ENCODE measurements around the gene SUMO2.
A peak's percentile ranks its signal among the peaks of the same experiment; 100 is the strongest.
"Not testable (repeated sequence)": the region's sequence is repeated elsewhere in the genome, so short reads cannot be mapped to it uniquely, and the experiment has no call there.

Gene SUMO2

GRCh38 chr17:75146592-75146991 lies 36.2 kb downstream of the SUMO2 start:
- Histone ChIP-seq H3K36me3 (replicated peaks) (peaks cover 75% of the 10 kb centered on the region), H3K4me1 (peaks cover 8% of the 10 kb centered on the region)

GRCh38 chr17:75144816-75145512 lies 37.8 kb downstream of the SUMO2 start:
- H3K27me3 ChIP-seq (ENCODE audit: low read depth): no peaks in the 10 kb centered on the region
- in situ Hi-C loops (cut with MboI; ENCODE audit: low sequenced_read_pairs): no loop called here
- no peak for DNase-seq (ENCODE audit: low spot score in 2 of 2)
- H3K4me1 ChIP-seq: no peaks in the 10 kb centered on the region
- H3K36me3 ChIP-seq (replicated peaks): peaks cover 91% of the 10 kb centered on the region
- H3K9me3 ChIP-seq: no peaks in the 10 kb centered on the region
- H3K4me3 ChIP-seq: no peak overlapping the region

More at GRCh38 chr17:75146592-75146991, 36.2 kb downstream of the SUMO2 start:
- H3K4me3 ChIP-seq: no peak overlapping the region
- H3K9me3 ChIP-seq: no peaks in the 10 kb centered on the region
- in situ Hi-C loops (cut with MboI; ENCODE audit: low sequenced_read_pairs): no loop called here
- DNase-seq (ENCODE audit: low spot score in 2 of 2): no peak
- no peaks in the 10 kb centered on the region for H3K27me3 ChIP-seq (ENCODE audit: low read depth)

GRCh38 chr17:75142236-75142971 lies 40.4 kb downstream of the SUMO2 start:
- no peaks in the 10 kb centered on the region for H3K4me1 ChIP-seq
- no peaks in the 10 kb centered on the region for H3K9me3 ChIP-seq
- peaks cover 91% of the 10 kb centered on the region for H3K36me3 ChIP-seq (replicated peaks)
- no peaks in the 10 kb centered on the region for H3K27me3 ChIP-seq (ENCODE audit: low read depth)
- in situ Hi-C loops (cut with MboI; ENCODE audit: low sequenced_read_pairs): no loop called here
- H3K4me3 ChIP-seq: no peak overlapping the region
- DNase-seq (ENCODE audit: low spot score in 2 of 2): no peak

GRCh38 chr17:75138519-75138918 lies 44.2 kb downstream of the SUMO2 start:
- H3K4me1 ChIP-seq: no peaks in the 10 kb centered on the region
- no peak for DNase-seq (ENCODE audit: low spot score in 2 of 2)
- in situ Hi-C loops (cut with MboI; ENCODE audit: low sequenced_read_pairs): no loop called here
- no peaks in the 10 kb centered on the region for H3K27me3 ChIP-seq (ENCODE audit: low read depth)
- H3K9me3 ChIP-seq: no peaks in the 10 kb centered on the region
- H3K36me3 ChIP-seq (replicated peaks): peaks cover 80% of the 10 kb centered on the region
- no peak overlapping the region for H3K4me3 ChIP-seq

GRCh38 chr17:75137762-75138161 lies 45.0 kb downstream of the SUMO2 start:
- H3K4me1 ChIP-seq; H3K9me3 ChIP-seq; DNase-seq (ENCODE audit: low spot score in 2 of 2); H3K4me3 ChIP-seq; H3K27me3 ChIP-seq (ENCODE audit: low read depth); in situ Hi-C loops (cut with MboI; ENCODE audit: low sequenced_read_pairs): not testable (repeated sequence)
- peaks cover 73% of the 10 kb centered on the region for H3K36me3 ChIP-seq (replicated peaks)

- peaks cover 7% of the 10 kb centered on the region for H3K4me1 ChIP-seq
- H3K9me3 ChIP-seq: no peaks in the 10 kb centered on the region
- DNase-seq (ENCODE audit: low spot score in 2 of 2): no peak
- in situ Hi-C loops (cut with MboI; ENCODE audit: low sequenced_read_pairs): no loop called here
- peaks cover 58% of the 10 kb centered on the region for H3K36me3 ChIP-seq (replicated peaks)
- H3K27me3 ChIP-seq (ENCODE audit: low read depth): no peaks in the 10 kb centered on the region
- H3K4me3 ChIP-seq: no peak overlapping the region
Observed at GRCh38 chr17:75135946-75136345, 46.8 kb downstream of the SUMO2 start.

- in situ Hi-C loops (cut with MboI; ENCODE audit: low sequenced_read_pairs): no loop called here
- no peaks in the 10 kb centered on the region for H3K9me3 ChIP-seq
- no peaks in the 10 kb centered on the region for H3K27me3 ChIP-seq (ENCODE audit: low read depth)
- peaks cover 8% of the 10 kb centered on the region for H3K4me1 ChIP-seq
- no peak overlapping the region for H3K4me3 ChIP-seq
- DNase-seq (ENCODE audit: low spot score in 2 of 2): no peak
- H3K36me3 ChIP-seq (replicated peaks): peaks cover 54% of the 10 kb centered on the region
Observed at GRCh38 chr17:75135452-75135851, 47.3 kb downstream of the SUMO2 start.

- H3K27me3 ChIP-seq (ENCODE audit: low read depth); DNase-seq (ENCODE audit: low spot score in 2 of 2); H3K4me3 ChIP-seq; in situ Hi-C loops (cut with MboI; ENCODE audit: low sequenced_read_pairs); H3K9me3 ChIP-seq: not testable (repeated sequence)
- Histone ChIP-seq H3K36me3 (replicated peaks) (peaks cover 54% of the 10 kb centered on the region), H3K4me1 (peaks cover 14% of the 10 kb centered on the region)
Observed at GRCh38 chr17:75133607-75134347, 49.0 kb downstream of the SUMO2 start.

- Histone ChIP-seq H3K27me3 (ENCODE audit: low read depth) (no peaks in the 10 kb centered on the region), H3K4me3 (no peak overlapping the region), H3K4me1 (peaks cover 14% of the 10 kb centered on the region), H3K36me3 (replicated peaks) (peaks cover 48% of the 10 kb centered on the region), H3K9me3 (no peaks in the 10 kb centered on the region)
- DNase-seq (ENCODE audit: low spot score in 2 of 2): no peak
- in situ Hi-C loops (cut with MboI; ENCODE audit: low sequenced_read_pairs): no loop called here
Observed at GRCh38 chr17:75133001-75133400, 49.8 kb downstream of the SUMO2 start.

GRCh38 chr17:75132018-75133000 lies 50.5 kb downstream of the SUMO2 start:
- not testable (repeated sequence) for H3K27me3 ChIP-seq (ENCODE audit: low read depth)

GRCh38 chr17:75131278-75132017 lies 51.3 kb downstream of the SUMO2 start, which contains the start of gene NT5C:
Gene NT5C, minus strand, starts transcription at chr17:75131742. Its CDS starts 35 bp downstream, at chr17:75131707.
- Histone ChIP-seq H3K4me3 (peak within 1 kb of the TSS; percentile 87), H3K4me1 (peaks cover 14% of the 10 kb centered on the region), H3K36me3 (replicated peaks) (peaks cover 37% of the 10 kb centered on the region), H3K27me3 (ENCODE audit: low read depth) (no peaks in the 10 kb centered on the region), H3K9me3 (no peaks in the 10 kb centered on the region)
- in situ Hi-C loops (cut with MboI; ENCODE audit: low sequenced_read_pairs): no loop called here
- peak; percentile 80 to 92 for DNase-seq (ENCODE audit: low spot score in 2 of 2)

More at GRCh38 chr17:75132018-75133000, 50.5 kb downstream of the SUMO2 start:
- Histone ChIP-seq H3K4me1 (peaks cover 14% of the 10 kb centered on the region), H3K36me3 (replicated peaks) (peaks cover 45% of the 10 kb centered on the region), H3K4me3 (peak overlapping the region; percentile 87)
- in situ Hi-C loops (cut with MboI; ENCODE audit: low sequenced_read_pairs); DNase-seq (ENCODE audit: low spot score in 2 of 2); H3K9me3 ChIP-seq: not testable (repeated sequence)

GRCh38 chr17:75130632-75131277 lies 52.0 kb downstream of the SUMO2 start:
- Histone ChIP-seq H3K36me3 (replicated peaks) (peaks cover 30% of the 10 kb centered on the region), H3K4me1 (peaks cover 14% of the 10 kb centered on the region), H3K9me3 (no peaks in the 10 kb centered on the region), H3K4me3 (peak overlapping the region; percentile 87), H3K27me3 (ENCODE audit: low read depth) (no peaks in the 10 kb centered on the region)
- peak; percentile 80 to 82 for DNase-seq (ENCODE audit: low spot score in 2 of 2)
- in situ Hi-C loops (cut with MboI; ENCODE audit: low sequenced_read_pairs): no loop called here

All from HAP-1 (cell line).